GM19023 (cell line): ENCODE results near the gene B3GNT3.

Experiments
- ATAC-seq: cut with Tn5 transposase; IDR thresholded peaks from one replicate; pipeline ENCODE4 v1.9.1; 2021; ENCODE audit warnings: mild to moderate bottlenecking, moderate library complexity; ENCODE audit not compliant: unreplicated experiment

The B3GNT3 gene

DNA sequence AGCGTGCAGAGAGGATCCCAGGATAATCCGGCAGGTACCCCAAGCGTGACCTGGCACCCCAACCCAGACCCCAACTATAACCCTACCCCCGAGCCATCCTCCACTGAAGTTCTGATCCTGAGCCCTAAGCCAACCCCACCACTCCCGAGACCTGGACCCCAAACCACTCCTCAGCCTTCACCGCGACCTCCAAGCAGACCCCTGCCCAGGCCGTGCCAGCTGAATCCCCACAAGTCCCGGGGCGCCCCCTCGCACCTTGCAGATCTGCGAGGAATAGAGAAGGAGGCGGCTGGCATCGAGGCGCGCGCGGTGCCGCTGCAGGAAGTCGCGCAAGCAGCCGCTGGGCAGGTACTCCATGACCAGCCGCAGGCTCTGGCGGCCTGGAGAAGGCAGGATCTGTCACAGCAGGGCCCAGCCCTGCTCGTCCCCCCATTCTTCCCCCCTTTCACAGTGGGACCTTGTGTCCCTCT, 36.5 kb downstream of the B3GNT3 start:
- ATAC-seq = no peak

DNA sequence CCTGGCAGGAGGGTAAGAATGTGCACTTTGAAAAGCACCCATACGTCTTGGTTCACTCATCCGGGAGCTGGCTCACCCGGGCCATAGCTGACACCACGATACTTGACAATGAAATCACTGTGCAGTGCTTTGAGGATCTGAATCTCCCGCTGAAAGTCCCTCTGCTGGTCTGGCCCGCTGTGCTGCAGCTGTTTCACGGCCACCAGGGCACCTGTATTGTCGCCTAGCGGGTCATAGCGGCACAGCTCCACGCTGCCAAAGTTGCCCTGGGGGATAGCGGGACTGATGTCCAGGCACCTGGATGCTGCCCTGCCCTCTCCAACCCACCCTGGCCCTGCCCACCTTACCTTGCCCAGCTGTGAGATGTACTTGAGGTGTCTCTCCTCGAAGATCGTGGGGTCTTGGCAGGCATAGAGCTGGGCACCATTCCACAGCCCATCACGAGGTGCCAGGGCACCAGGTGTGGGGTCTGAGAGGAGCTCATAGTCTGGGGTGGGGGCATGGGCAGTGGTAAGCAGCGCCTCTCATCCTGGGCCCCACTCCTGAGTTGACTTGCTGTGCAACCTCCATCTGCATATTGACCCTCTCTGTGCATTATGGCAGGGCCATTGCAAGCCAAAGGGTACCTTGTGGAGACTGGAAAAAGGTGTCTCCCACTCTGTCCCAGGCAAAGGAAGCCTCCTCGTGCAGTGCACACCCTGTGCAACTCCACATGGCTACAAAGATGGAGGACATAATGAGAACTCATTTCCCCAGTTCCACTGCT, 37.7 kb downstream of the B3GNT3 start:
- ATAC-seq = no peak

DNA sequence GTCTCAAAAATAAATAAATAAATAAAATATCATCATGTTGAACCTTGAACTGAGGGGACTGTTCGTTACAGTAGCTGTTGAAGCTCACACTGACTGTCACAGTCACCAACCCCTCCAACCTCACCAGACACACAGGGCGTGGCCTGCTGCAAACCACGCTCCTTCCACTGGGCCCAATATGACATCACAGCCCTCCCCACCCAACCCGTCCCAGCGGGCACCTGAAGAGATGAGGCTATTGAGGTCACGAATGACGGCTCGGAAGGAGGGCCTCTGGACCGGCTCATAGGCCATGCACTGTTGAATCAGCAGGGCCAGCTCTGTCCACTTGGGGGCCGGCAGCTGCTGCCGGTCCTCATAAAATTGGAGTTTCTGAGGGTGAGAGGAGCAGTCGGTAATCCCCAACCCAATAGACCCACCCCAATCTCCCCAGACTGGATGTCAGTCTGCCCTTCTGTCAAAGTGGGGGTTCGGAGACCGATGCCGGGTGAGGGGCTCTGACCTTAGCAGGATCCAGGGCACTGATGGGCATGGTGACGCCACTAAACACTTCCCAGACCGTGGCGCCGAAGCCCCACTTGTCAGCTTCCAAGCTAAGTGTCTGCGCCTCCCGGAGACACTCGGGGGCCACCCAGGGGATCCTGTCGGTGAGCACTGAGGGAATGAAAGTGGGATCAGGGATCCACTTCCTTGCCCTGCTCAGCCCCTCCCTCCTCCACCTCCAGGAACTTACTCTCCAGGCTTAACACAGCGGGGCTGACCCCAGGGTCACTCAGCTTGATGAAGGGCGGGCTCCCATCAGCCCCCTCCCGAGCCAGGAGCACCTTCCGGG, 39.6 kb downstream of the B3GNT3 start:
- ATAC-seq = no peak

DNA sequence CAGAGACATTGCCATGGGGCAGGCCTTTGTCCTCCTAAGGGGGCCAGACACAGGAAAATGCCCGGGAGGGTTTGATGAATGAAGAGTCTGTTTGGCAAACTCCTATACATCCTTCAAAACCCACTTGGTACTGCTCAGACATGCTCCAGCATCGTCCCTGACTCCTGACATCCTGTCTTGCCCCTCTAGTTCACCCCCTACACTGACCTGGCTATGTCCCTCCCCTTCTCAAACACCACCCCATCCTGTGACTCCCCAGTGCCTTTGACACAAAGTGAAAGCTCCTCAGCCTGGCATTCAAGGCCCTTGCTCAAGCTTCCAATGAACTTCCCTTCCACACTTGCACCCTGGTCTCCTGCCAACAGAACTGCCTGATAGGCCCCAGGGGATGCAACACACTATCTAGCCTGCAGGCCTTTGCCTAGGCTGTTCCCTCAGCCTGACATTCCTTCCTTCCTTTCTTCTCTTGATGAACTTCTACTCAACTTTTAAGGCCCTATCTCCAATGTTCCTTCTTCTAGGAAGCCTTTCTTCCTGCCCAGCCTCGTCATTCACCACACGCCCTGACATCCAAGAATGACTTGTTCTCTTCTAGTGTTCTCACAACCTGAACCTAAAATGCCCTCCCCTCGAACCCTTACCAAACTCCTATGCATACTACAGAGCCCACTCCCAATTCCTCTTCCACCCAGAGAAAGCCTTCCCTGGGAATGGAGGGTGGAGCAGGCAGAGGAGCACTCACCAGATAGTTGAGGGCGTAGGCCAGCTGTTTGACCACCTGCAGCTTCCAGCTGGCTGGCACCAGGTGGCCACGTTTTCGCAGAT, 40.5 kb downstream of the B3GNT3 start:
- no peak for ATAC-seq

DNA sequence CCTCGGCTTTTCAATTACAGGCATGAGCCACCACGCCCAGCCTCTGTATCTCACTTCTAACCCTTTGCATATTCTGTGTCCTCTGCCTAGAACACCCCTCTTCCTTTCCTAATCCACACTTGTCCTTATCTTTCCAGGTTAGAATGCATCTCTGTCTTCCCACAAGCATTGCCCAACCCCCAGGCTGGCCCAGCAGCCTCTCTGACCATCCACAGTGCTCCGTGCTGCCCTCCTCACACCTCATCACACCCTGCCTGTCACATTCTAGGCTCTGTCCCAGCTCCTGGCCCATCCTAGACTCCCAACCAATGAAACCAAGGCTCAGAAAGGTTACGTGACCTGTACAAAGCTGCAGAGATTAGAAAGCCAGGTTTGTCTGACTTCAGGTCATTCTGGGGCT, 41.6 kb downstream of the B3GNT3 start:
- ATAC-seq = no peak

DNA sequence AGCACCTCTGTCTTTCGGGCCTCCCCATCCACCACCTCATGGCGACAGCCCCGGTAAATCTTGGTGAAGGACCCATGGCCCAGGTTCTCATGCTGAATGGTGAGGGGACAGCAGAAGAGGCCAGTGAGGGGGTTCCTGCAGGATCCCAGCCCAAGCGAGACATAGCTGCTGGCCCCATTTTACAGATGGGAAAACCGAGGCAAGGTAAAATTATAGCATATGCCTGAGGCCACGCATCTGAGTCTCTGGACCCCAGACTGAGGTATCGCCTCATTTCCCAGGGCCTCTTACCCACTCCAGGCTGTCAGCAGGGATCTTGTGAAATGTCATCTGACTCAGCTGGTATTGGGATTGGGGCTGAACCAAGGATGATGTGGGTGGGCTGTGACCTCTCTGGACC, 43.0 kb downstream of the B3GNT3 start:
- no peak for ATAC-seq

DNA sequence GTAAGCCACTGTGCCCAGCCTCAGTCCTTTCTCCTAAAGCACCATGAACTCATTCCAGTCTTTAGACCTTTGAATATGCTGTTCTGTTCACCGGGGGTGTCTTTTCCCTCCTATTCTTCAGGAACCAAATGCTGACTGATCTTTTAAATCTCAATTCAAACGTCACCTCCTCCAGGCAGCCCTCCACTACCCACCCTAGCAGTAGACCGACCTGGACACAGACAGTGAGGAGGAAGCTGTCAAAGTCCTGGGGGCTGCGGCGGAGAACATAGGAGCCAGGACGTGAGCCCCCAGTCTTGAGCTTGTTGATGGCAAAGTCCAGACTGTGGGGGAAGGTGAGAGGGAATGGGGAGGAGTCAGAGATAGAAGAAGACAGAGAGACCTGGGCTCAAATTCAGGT, 45.1 kb downstream of the B3GNT3 start:
- no peak for ATAC-seq

DNA sequence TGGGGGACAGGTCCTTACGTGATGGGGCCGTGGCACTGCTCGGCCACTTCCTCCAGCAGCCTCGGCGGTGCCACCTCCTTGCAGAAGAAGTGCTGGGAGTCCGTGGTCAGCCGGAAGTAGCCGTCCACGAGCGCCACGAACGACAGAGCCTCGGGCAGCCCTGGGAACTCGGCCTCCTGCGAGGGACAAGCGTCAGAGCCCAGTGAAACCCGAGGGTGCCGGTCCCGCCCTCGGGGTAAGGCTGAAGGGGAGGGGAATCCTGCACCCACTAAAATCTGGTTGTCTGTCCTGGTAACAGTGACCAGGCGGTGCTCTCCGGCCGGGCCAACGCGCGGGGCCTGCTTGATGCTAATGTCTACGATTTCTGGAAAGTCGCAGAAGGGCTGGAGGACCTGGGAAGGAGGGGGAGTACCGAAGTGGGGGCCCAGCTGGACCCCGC, 46.5 kb downstream of the B3GNT3 start:
- ATAC-seq = no peak

DNA sequence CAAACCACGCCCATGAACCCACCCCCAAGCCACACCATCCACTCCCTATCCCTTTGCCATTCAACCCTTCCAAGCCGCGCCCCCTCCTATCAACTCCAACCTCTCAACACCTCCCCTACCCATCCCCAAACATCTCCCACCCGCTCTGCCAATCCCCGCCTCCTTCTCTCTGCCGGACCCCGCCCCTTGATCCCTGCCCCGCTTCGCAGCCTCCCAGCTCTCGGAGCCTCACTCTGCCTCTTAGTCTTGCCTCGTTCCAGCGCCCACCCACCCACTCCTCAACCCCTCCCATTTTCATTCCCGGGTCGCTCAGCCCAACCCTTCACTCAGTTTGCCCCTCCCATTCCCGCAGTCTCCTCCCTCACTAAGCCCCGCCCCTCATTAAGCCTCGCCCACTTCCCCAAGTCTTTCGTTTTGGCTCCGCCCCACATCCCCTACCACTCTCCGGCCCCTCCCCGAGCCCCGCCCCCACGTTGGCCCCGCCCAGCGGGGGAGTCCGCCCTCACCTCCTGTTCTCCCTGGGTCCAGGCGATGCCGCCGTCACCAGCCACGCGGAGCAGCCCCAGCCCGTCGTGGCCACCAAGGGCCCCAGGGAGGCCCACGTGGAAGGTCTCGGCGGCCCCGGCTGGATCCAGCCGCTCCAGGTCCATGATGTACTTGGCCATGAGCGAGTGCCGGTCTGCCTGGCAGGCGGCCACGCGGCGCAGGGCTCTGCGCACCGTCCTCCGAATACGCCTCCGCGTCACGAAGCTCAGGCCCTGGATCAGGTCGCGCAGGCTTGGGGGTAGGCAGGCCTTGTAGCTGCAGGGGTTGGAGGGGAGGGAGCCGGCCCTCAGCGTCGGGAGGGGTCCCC, 47.1 kb downstream of the B3GNT3 start:
- no peak for ATAC-seq

DNA sequence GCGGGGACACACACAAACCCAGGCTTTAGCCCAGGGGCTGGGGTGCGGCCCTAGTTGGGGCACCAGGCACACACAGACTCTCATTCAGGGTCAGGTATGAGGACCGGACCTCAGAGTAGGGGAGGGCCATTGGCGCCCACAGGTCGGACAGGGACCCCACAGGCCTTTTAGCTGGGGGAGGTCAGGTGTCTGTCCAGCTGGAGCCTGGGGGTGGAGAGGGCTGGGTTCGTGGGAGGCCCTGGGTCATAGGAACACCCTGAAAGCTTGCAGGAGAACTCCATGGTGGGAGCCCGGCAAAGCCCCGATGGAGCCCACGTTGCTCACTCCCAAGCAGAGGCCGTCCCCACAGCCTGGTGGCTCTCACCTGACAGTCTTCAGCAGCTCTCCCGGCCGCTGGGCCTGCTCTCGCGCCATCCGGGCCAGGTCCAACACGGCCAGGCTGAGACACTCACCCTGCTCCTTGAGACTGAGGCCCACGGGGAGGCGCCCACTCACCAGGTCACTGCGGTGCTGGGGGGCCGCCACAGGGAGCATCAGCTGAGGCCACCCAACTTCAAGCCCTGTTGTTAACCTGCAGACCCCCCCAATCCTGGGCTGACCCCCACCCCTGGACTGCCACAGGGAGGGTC, 47.8 kb downstream of the B3GNT3 start:
- no peak for ATAC-seq

DNA sequence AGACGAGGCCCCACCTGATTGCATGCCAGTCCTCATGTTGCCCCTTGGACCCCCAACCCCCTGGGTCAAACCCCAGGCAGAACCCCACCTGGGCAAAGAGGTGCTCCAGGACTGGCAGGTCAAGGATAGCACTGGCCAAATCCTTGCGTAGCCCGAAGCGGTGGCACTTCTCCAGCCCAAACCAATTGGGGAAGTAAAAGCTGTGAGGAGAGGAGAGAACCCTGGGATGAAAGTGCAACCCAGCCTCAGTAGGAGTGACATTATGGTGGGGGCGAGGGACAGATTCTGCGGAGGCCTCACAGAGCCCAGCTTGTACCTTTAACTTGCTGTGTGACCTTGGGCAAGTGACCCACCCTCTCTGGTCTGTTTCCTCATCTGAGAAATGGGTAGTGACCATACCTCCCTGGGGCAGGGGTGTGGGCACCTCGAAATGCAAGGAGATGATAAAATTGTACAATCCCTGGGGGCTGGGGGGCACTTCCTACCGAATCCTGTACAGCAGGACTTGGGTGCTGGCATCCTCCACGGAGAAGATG, 48.4 kb downstream of the B3GNT3 start:
- ATAC-seq = no peak

DNA sequence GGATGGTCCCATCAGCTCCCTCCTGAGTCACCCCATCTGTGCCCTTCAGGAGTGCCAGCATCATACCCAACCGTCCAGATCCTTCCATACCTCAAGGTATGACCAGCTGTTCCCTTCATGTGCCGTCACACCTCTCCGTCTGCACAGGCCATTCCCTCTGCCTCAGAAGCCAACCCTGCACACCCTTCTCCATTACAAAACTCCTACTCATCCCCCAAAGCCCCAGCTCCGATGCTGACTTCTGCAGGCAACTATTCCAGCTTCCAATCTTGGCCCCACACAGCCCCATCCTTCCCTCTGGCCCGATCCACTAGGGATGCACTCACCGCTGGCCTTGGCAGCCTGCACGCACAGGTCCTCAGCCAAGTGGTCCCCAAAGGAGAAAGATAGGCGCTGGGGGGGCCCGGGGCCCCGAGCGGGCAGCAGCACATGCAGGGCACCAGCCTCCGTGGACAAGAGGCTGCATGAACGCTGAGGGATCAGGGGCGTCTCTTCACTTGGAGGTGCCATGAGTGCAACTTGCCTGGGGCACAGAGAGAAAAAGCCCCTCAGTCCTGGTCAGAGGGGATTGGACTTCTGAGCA, 49.1 kb downstream of the B3GNT3 start:
- no peak for ATAC-seq

DNA sequence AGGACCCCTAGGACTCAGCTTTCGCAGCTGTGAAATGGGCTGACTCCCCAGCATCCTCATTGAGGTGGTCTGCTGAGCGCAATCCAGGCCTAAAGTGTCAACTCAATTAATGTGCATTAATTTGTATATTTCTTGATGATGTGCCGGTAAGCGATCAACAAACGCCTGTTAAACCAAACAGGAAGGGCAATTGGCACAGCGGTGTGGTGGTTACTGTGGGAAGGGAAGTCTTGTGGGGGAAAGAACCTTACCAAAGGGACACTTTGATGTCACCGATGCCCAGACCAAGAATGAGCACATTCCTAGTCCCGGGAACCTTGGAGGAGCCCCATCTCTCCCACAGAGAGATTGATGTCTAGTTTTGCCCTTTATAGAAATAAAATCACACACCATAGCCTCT, 51.2 kb downstream of the B3GNT3 start:
- ATAC-seq = no peak

DNA sequence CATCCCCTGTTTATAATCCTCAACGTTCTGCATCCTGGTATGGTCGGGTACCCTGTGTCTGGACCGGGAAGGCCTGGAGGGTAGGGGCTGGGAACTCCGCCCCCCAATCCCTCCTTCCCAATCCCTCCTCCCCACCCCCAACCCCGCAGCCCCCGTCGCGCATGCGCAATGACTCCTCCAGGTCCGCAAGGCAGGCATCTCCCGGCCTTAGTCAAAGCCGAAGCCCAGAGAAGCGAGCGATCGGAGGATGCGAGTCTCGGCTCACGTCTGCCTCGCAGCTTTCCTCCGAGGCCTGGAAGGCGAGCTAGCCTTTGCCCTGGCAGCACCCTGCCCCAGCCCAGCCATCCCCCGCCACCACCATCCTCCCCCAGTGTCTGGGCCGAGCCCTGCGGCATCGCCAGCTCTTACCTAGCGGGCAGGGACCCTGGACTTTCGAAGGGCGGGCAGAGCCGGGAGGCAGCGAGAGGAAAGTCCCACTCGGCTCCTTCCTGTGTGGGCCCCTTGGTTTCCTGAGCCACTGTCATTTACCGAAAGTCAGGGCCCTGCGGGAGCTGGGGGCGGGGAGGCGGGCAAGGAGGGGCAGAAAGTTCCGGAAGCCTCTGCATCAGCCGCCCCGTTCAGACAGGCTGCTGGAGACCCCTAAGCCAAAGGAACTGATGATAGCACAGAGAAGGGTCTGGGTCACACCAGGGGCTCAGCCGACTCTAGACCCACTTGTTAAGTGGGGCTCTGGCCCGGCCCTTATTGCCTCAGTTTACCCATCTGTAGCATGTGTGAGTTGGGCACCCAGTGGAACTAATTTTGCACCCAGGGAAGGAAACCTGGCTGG, 52.8 kb downstream of the B3GNT3 start, which contains the start of gene JAK3:
Gene JAK3, minus strand, starts transcription at position 445 of the 829 bp plus-strand sequence. CDS start 3,565 bp downstream, outside the sequence.
- ATAC-seq = peak; percentile 67

DNA sequence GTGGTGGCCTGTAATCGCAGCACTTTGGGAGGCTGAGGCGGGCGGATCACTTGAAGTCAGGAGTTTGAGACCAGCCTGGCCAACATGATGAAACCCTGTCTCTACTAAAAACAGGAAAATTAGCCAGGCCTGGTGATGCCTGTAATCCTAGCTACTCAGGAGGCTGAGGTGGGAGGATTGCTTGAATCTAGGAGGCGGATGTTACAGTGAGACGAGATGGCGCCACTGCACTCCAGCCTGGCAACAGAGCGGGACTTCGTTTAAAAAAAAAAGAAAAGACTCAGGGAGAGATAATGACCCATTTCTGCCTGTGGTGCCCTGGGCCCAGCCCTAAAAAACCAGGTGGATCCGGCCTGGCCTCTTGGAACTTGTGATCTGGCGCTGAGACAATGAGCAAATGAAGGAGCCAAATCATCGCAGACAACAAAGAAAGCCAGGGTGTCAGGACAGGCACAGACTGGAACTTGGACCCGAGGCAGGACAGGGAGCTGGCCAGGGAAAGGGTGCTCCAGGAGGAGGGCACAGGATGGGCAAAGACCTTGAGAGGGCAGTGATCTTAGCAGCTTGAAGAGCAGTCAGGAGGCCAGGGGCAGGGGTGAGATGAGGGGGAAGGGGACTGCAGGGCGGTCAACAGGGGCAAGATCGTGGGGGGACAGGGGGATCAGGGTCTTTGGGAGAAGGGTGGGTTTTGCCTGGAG, 53.8 kb downstream of the B3GNT3 start:
- ATAC-seq = no peak

DNA sequence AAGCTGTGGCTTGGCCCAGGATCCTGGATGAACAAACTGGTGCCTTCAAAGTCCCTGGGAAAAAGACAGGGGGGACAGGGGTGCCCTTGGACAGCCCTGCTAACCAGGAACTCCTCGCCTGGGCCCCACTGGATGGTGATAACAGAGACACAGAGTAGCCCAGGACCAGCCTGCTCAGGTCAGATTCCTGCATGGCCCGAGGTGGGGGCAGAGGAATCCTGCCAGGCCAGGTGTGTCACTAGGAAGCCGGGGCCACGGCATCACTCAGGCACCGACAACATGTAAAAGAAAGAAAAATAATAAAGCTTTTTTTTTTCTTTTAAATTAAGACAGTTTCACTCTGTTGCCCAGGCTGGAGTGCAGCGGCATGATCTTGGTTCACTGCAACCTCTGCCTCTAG, 59.1 kb downstream of the B3GNT3 start:
- no peak for ATAC-seq

DNA sequence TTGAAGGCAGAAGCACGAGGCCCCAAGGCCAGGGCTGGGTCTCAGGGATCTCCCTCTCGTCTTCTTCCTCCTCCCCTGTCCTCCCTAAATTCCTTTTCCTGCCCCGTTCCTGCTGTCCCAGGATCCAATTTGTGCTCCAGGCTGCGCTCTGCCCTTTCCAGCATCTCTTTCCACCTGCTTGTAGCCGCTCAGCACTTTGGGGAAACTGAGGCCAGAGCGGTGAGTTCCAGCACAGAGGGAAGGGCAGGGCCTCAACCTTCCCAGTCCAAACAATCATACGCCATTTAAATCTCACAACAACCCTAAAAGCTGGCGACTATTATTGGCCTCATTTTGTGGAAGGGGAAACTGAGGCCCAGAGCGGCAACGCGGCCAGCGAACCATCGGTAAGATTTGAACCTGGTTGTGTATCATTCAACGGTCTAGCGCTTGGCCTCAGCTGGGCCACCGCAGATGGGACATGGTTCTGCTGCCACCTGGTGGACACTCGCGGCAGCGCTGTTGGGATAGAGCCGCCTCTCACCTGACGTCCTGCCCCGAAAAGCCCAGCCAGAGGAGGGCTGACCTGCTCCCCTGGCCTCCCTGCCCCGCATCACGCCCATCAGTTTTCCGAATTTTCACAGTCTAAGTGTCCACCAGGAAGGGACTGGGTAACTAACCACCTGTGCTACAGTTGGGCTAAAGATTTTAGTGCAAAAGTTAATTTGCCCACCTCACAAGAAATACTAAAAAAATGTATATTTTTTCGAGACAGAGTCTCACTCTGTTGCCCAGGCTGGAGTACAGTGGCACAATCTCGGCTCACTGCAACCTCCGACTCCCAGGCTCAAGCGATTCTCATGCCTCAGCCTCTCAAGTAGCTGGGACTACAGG, 60.6 kb downstream of the B3GNT3 start:
- no peak for ATAC-seq
